ENCODE measurements around the gene ANP32A.
"Not testable (repeated sequence)": the region's sequence is repeated elsewhere in the genome, so short reads cannot be mapped to it uniquely, and the experiment has no call there.

The ANP32A gene

GRCh38 chr15:68820295-68821189 lies at the start of gene ANP32A:
ANP32A (minus strand) TSS chr15:68820895; CDS start chr15:68820751, 144 bp downstream.
- Histone ChIP-seq H3K27ac (ENCODE audit: low read depth, low read length) (peak within 1 kb of the TSS; percentile 78), H2AFZ (ENCODE audit: low read length, unreplicated experiment) (peak within 1 kb of the TSS; percentile 90), H3K27me3 (ENCODE audit: insufficient read depth, low read length) (no peaks in the 10 kb centered on the region), H3K36me3 (ENCODE audit: insufficient read depth, low read length) (no peaks in the 10 kb centered on the region), H3K4me1 (ENCODE audit: control insufficient read depth, insufficient read depth, low read length, unreplicated experiment) (peaks cover 12% of the 10 kb centered on the region), H3K79me2 (ENCODE audit: control insufficient read depth, insufficient read depth, low read length, unreplicated experiment) (peaks cover 60% of the 10 kb centered on the region), H3K4me3 (ENCODE audit: low read depth, low read length) (peak within 1 kb of the TSS; percentile 98)

GRCh38 chr15:68868296-68868695 lies 47.6 kb upstream of the ANP32A start:
- H3K27ac ChIP-seq (ENCODE audit: low read depth, low read length): no peak overlapping the region
- H2AFZ ChIP-seq (ENCODE audit: low read length, unreplicated experiment): no peak overlapping the region
- no peaks in the 10 kb centered on the region for H3K4me1 ChIP-seq (ENCODE audit: control insufficient read depth, insufficient read depth, low read length, unreplicated experiment)
- H3K27me3 ChIP-seq (ENCODE audit: insufficient read depth, low read length): peaks cover 55% of the 10 kb centered on the region
- no peaks in the 10 kb centered on the region for H3K36me3 ChIP-seq (ENCODE audit: insufficient read depth, low read length)
- H3K79me2 ChIP-seq (ENCODE audit: control insufficient read depth, insufficient read depth, low read length, unreplicated experiment): no peaks in the 10 kb centered on the region
- H3K4me3 ChIP-seq (ENCODE audit: low read depth, low read length): no peak overlapping the region

GRCh38 chr15:68862415-68862814 lies 41.7 kb upstream of the ANP32A start:
- H3K27ac ChIP-seq (ENCODE audit: low read depth, low read length): no peak overlapping the region
- no peak overlapping the region for H3K4me3 ChIP-seq (ENCODE audit: low read depth, low read length)
- peaks cover 16% of the 10 kb centered on the region; the same call in 1 of the 2 replicates for H3K27me3 ChIP-seq (ENCODE audit: insufficient read depth, low read length)
- H3K79me2 ChIP-seq (ENCODE audit: control insufficient read depth, insufficient read depth, low read length, unreplicated experiment): no peaks in the 10 kb centered on the region
- no peak overlapping the region for H2AFZ ChIP-seq (ENCODE audit: low read length, unreplicated experiment)
- H3K4me1 ChIP-seq (ENCODE audit: control insufficient read depth, insufficient read depth, low read length, unreplicated experiment): no peaks in the 10 kb centered on the region
- no peaks in the 10 kb centered on the region for H3K36me3 ChIP-seq (ENCODE audit: insufficient read depth, low read length)

GRCh38 chr15:68858666-68859065 lies 38.0 kb upstream of the ANP32A start:
- H3K4me3 ChIP-seq (ENCODE audit: low read depth, low read length); H3K79me2 ChIP-seq (ENCODE audit: control insufficient read depth, insufficient read depth, low read length, unreplicated experiment); H3K36me3 ChIP-seq (ENCODE audit: insufficient read depth, low read length); H3K4me1 ChIP-seq (ENCODE audit: control insufficient read depth, insufficient read depth, low read length, unreplicated experiment); H3K27ac ChIP-seq (ENCODE audit: low read depth, low read length); H2AFZ ChIP-seq (ENCODE audit: low read length, unreplicated experiment): not testable (repeated sequence)
- H3K27me3 ChIP-seq (ENCODE audit: insufficient read depth, low read length): peaks cover 17% of the 10 kb centered on the region

- not testable (repeated sequence) for H3K27ac ChIP-seq (ENCODE audit: low read depth, low read length); H3K36me3 ChIP-seq (ENCODE audit: insufficient read depth, low read length); H2AFZ ChIP-seq (ENCODE audit: low read length, unreplicated experiment); H3K4me3 ChIP-seq (ENCODE audit: low read depth, low read length); H3K4me1 ChIP-seq (ENCODE audit: control insufficient read depth, insufficient read depth, low read length, unreplicated experiment); H3K79me2 ChIP-seq (ENCODE audit: control insufficient read depth, insufficient read depth, low read length, unreplicated experiment)
- H3K27me3 ChIP-seq (ENCODE audit: insufficient read depth, low read length): peaks cover 26% of the 10 kb centered on the region
Observed at GRCh38 chr15:68857443-68857842, 36.7 kb upstream of the ANP32A start.

- no peak overlapping the region for H3K27ac ChIP-seq (ENCODE audit: low read depth, low read length)
- H3K27me3 ChIP-seq (ENCODE audit: insufficient read depth, low read length): peaks cover 44% of the 10 kb centered on the region
- H2AFZ ChIP-seq (ENCODE audit: low read length, unreplicated experiment): no peak overlapping the region
- no peaks in the 10 kb centered on the region for H3K4me1 ChIP-seq (ENCODE audit: control insufficient read depth, insufficient read depth, low read length, unreplicated experiment)
- H3K4me3 ChIP-seq (ENCODE audit: low read depth, low read length): no peak overlapping the region
- no peaks in the 10 kb centered on the region for H3K36me3 ChIP-seq (ENCODE audit: insufficient read depth, low read length)
- H3K79me2 ChIP-seq (ENCODE audit: control insufficient read depth, insufficient read depth, low read length, unreplicated experiment): no peaks in the 10 kb centered on the region
Observed at GRCh38 chr15:68852461-68852860, 31.8 kb upstream of the ANP32A start.

GRCh38 chr15:68851971-68852370 lies 31.3 kb upstream of the ANP32A start:
- Histone ChIP-seq H3K27ac (ENCODE audit: low read depth, low read length) (no peak overlapping the region), H3K4me1 (ENCODE audit: control insufficient read depth, insufficient read depth, low read length, unreplicated experiment) (no peaks in the 10 kb centered on the region), H3K27me3 (ENCODE audit: insufficient read depth, low read length) (peaks cover 46% of the 10 kb centered on the region), H3K79me2 (ENCODE audit: control insufficient read depth, insufficient read depth, low read length, unreplicated experiment) (no peaks in the 10 kb centered on the region), H3K36me3 (ENCODE audit: insufficient read depth, low read length) (no peaks in the 10 kb centered on the region), H2AFZ (ENCODE audit: low read length, unreplicated experiment) (no peak overlapping the region), H3K4me3 (ENCODE audit: low read depth, low read length) (no peak overlapping the region)

GRCh38 chr15:68849497-68849896 lies 28.8 kb upstream of the ANP32A start:
- Histone ChIP-seq H3K27me3 (ENCODE audit: insufficient read depth, low read length) (peaks cover 54% of the 10 kb centered on the region), H2AFZ (ENCODE audit: low read length, unreplicated experiment) (no peak overlapping the region)

GRCh38 chr15:68846851-68847439 lies 26.2 kb upstream of the ANP32A start:
- Histone ChIP-seq H3K4me1 (ENCODE audit: control insufficient read depth, insufficient read depth, low read length, unreplicated experiment) (no peaks in the 10 kb centered on the region), H3K27ac (ENCODE audit: low read depth, low read length) (no peak overlapping the region), H3K27me3 (ENCODE audit: insufficient read depth, low read length) (peaks cover 62% of the 10 kb centered on the region)

More at GRCh38 chr15:68849497-68849896, 28.8 kb upstream of the ANP32A start:
- Histone ChIP-seq H3K27ac (ENCODE audit: low read depth, low read length) (no peak overlapping the region), H3K4me1 (ENCODE audit: control insufficient read depth, insufficient read depth, low read length, unreplicated experiment) (no peaks in the 10 kb centered on the region), H3K36me3 (ENCODE audit: insufficient read depth, low read length) (no peaks in the 10 kb centered on the region), H3K79me2 (ENCODE audit: control insufficient read depth, insufficient read depth, low read length, unreplicated experiment) (no peaks in the 10 kb centered on the region), H3K4me3 (ENCODE audit: low read depth, low read length) (no peak overlapping the region)

GRCh38 chr15:68844856-68845550 lies 24.3 kb upstream of the ANP32A start:
- no peak overlapping the region for H2AFZ ChIP-seq (ENCODE audit: low read length, unreplicated experiment)
- H3K4me3 ChIP-seq (ENCODE audit: low read depth, low read length): no peak overlapping the region
- H3K27me3 ChIP-seq (ENCODE audit: insufficient read depth, low read length): peaks cover 75% of the 10 kb centered on the region
- H3K4me1 ChIP-seq (ENCODE audit: control insufficient read depth, insufficient read depth, low read length, unreplicated experiment): no peaks in the 10 kb centered on the region
- H3K27ac ChIP-seq (ENCODE audit: low read depth, low read length): no peak overlapping the region
- no peaks in the 10 kb centered on the region for H3K36me3 ChIP-seq (ENCODE audit: insufficient read depth, low read length)
- no peaks in the 10 kb centered on the region for H3K79me2 ChIP-seq (ENCODE audit: control insufficient read depth, insufficient read depth, low read length, unreplicated experiment)

More at GRCh38 chr15:68846851-68847439, 26.2 kb upstream of the ANP32A start:
- H3K36me3 ChIP-seq (ENCODE audit: insufficient read depth, low read length): no peaks in the 10 kb centered on the region
- no peaks in the 10 kb centered on the region for H3K79me2 ChIP-seq (ENCODE audit: control insufficient read depth, insufficient read depth, low read length, unreplicated experiment)
- H2AFZ ChIP-seq (ENCODE audit: low read length, unreplicated experiment): no peak overlapping the region
- H3K4me3 ChIP-seq (ENCODE audit: low read depth, low read length): no peak overlapping the region

Data from ACC112 (cell line).